PC-3 (cell line): ENCODE measurements around the gene ARHGAP15. TPM values are rescaled to one million over a fixed set of nuclear protein-coding genes. Genes with fewer than 3 reads are reported as not detected.

Source experiments
- ATAC-seq: fragments of 200-7000 bp; cut with Tn5 transposase; 2 replicates; pipeline ENCODE4 v1.9.1; 2020; ENCODE audit warnings: mild to moderate bottlenecking, moderate library complexity
- BruUV-seq: library from RNA; stranded (reverse); fragments of 400-500 nt; replicated peaks from 2 replicates; lab custom pipeline; 2021; lab: Mats Ljungman, UMichigan
- CTCF ChIA-PET: fragments of 300-600 bp; sonication (Branson Sonifier 250); formaldehyde crosslinking; loops from one replicate; lab custom pipeline; 2022; ENCODE audit warnings: antibody characterized with exemption; lab: Charles Lee
- POLR2A ChIA-PET: fragments of 300-600 bp; sonication (Branson Sonifier 250); formaldehyde crosslinking; loops from one replicate; lab custom pipeline; 2022; ENCODE audit warnings: antibody characterized with exemption; ENCODE audit not compliant: unreplicated experiment; lab: Charles Lee
- DNase-seq: peaks from one replicate; pipeline ENCODE4 v3.0.0-alpha.2; 2015
- H2AFZ ChIP-seq: fragments of 300-600 bp; sonication (generic); 2 replicates; pipeline ENCODE4 v1.6.0; 2016; ENCODE audit warnings: antibody characterized with exemption, low read length
- H3F3A ChIP-seq: fragments of 300-600 bp; sonication (generic); one replicate; pipeline ENCODE4 v1.6.0; 2017; ENCODE audit warnings: antibody characterized with exemption, low read length, control low read depth, mild to moderate bottlenecking; ENCODE audit not compliant: unreplicated experiment
- H3K27ac ChIP-seq: fragments of 300-600 bp; sonication (generic); 2 replicates; pipeline ENCODE4 v1.5.1; 2016; ENCODE audit warnings: mild to moderate bottlenecking, low read length
- H3K27me3 ChIP-seq: fragments of 300-600 bp; sonication (generic); 2 replicates; pipeline ENCODE4 v1.6.1; 2016; ENCODE audit warnings: low read length, mixed read lengths
- H3K36me3 ChIP-seq: fragments of 300-600 bp; sonication (generic); 2 replicates; pipeline ENCODE4 v1.6.1; 2016; ENCODE audit warnings: low read depth, mixed run types, low read length, mixed read lengths
- H3K4me1 ChIP-seq: fragments of 300-600 bp; sonication (generic); 2 replicates; pipeline ENCODE4 v1.5.1; 2016; ENCODE audit warnings: low read length; ENCODE audit not compliant: insufficient read depth
- H3K4me2 ChIP-seq: fragments of 300-600 bp; sonication (generic); 2 replicates; pipeline ENCODE4 v1.6.0; 2016; ENCODE audit warnings: low read length
- H3K4me3 ChIP-seq: fragments of 300-600 bp; sonication (generic); 2 replicates; pipeline ENCODE4 v1.5.1; 2016; ENCODE audit warnings: mild to moderate bottlenecking, low read length, mixed read lengths
- H3K79me2 ChIP-seq: fragments of 300-600 bp; sonication (generic); 2 replicates; pipeline ENCODE4 v1.6.1; 2017; ENCODE audit warnings: low read length, mixed read lengths
- H3K9ac ChIP-seq: fragments of 300-600 bp; sonication (generic); 2 replicates; pipeline ENCODE4 v1.6.0; 2016; ENCODE audit warnings: mild to moderate bottlenecking, low read length
- H3K9me2 ChIP-seq: fragments of 300-600 bp; sonication (generic); replicated peaks from 2 replicates; pipeline ENCODE4 v1.6.1; 2016; ENCODE audit warnings: mixed run types, low read length, mixed read lengths
- H3K9me3 ChIP-seq: fragments of 300-600 bp; sonication (generic); 2 replicates; pipeline ENCODE4 v1.6.1; 2016; ENCODE audit warnings: low read length, mixed read lengths
- H4K20me1 ChIP-seq: fragments of 300-600 bp; sonication (generic); 2 replicates; pipeline ENCODE4 v1.6.1; 2016; ENCODE audit warnings: low read length, mixed read lengths
- CTCF ChIP-seq: fragments of 300-600 bp; sonication (generic); conservative IDR thresholded peaks from 2 replicates; pipeline ENCODE4 v1.5.1; 2017; ENCODE audit warnings: antibody characterized with exemption, low read depth, mild to moderate bottlenecking, low read length
- EZH2 ChIP-seq: fragments of 300-600 bp; sonication (generic); IDR thresholded peaks from one replicate; pipeline ENCODE4 v1.6.1; 2017; ENCODE audit warnings: antibody characterized with exemption, mild to moderate bottlenecking, low read length; ENCODE audit not compliant: unreplicated experiment
- EZH2phosphoT487 ChIP-seq: fragments of 300-600 bp; sonication (generic); IDR thresholded peaks from 2 replicates; pipeline ENCODE4 v1.6.1; 2018; ENCODE audit warnings: mild to moderate bottlenecking, antibody characterized with exemption, low read length, borderline replicate concordance
- intact Hi-C: fragments of 100-400 bp; cut with micrococcal nuclease; formaldehyde crosslinking; loops from 2 replicates; pipeline ENCODE4 v1.9.0; 2023
- total RNA-seq: library from RNA; depleted of rRNA; stranded (reverse); fragments of >200 nt; gene quantifications from 2 replicates; pipeline ENCODE4 v1.2.3, GENCODE V29; 2014

Gene ARHGAP15
- total RNA-seq, 1 experiment from 2014 or later = not detected

- no peak for ATAC-seq
- no peak overlapping the region for H2AFZ ChIP-seq
- no peak for DNase-seq
Observed at GRCh38 chr2:143497726-143498125, 368.5 kb downstream of the ARHGAP15 start.

GRCh38 chr2:143498496-143498895, 369.3 kb downstream of the ARHGAP15 start:
- intact Hi-C loops = no loop called here
- CTCF ChIA-PET = no interaction called here
- Histone ChIP-seq H3F3A (no peaks in the 10 kb centered on the region), H3K36me3 (no peaks in the 10 kb centered on the region), H3K27ac (no peak overlapping the region), H3K4me1 (no peaks in the 10 kb centered on the region), H3K4me2 (no peak overlapping the region), H3K9me2 (no peaks in the 10 kb centered on the region), H4K20me1 (no peaks in the 10 kb centered on the region), H3K27me3 (no peaks in the 10 kb centered on the region), H3K9me3 (peaks cover 4% of the 10 kb centered on the region; the same call in 1 of the 2 replicates), H2AFZ (no peak overlapping the region), H3K4me3 (no peak overlapping the region), H3K79me2 (no peaks in the 10 kb centered on the region), H3K9ac (no peak overlapping the region)
- POLR2A ChIA-PET = no interaction called here
- ATAC-seq = no peak
- no peak for DNase-seq
- TF ChIP-seq EZH2 = no peak
- no peak for TF ChIP-seq EZH2phosphoT487
- TF ChIP-seq CTCF = no peak
- BruUV-seq = no TSS peak

More at GRCh38 chr2:143497726-143498125, 368.5 kb downstream of the ARHGAP15 start:
- no peak overlapping the region for H3K4me3 ChIP-seq
- no peak overlapping the region for H3K27ac ChIP-seq
- no peaks in the 10 kb centered on the region for H3F3A ChIP-seq
- BruUV-seq = no TSS peak
- peaks cover 4% of the 10 kb centered on the region; the same call in 1 of the 2 replicates for H3K9me3 ChIP-seq
- ChIA-PET POLR2A (no interaction called here), CTCF (no interaction called here)
- no peak overlapping the region for H3K9ac ChIP-seq
- no peaks in the 10 kb centered on the region for H3K9me2 ChIP-seq
- H3K79me2 ChIP-seq = no peaks in the 10 kb centered on the region
- intact Hi-C loops = no loop called here
- no peaks in the 10 kb centered on the region for H3K27me3 ChIP-seq
- TF ChIP-seq EZH2phosphoT487 (no peak), CTCF (no peak), EZH2 (no peak)
- H3K36me3 ChIP-seq = no peaks in the 10 kb centered on the region
- H3K4me1 ChIP-seq = no peaks in the 10 kb centered on the region
- no peak overlapping the region for H3K4me2 ChIP-seq
- no peaks in the 10 kb centered on the region for H4K20me1 ChIP-seq

GRCh38 chr2:143499061-143499460, 369.8 kb downstream of the ARHGAP15 start:
- TF ChIP-seq CTCF (no peak), EZH2phosphoT487 (no peak), EZH2 (no peak)

More at GRCh38 chr2:143499061-143499460, 369.8 kb downstream of the ARHGAP15 start:
- Histone ChIP-seq H3K27ac (no peak overlapping the region), H3K4me3 (no peak overlapping the region), H3K4me2 (no peak overlapping the region), H3K9me3 (peaks cover 4% of the 10 kb centered on the region; the same call in 1 of the 2 replicates), H3K27me3 (no peaks in the 10 kb centered on the region), H3F3A (no peaks in the 10 kb centered on the region), H3K79me2 (no peaks in the 10 kb centered on the region), H3K36me3 (no peaks in the 10 kb centered on the region), H4K20me1 (no peaks in the 10 kb centered on the region), H3K9me2 (no peaks in the 10 kb centered on the region), H3K9ac (no peak overlapping the region), H2AFZ (0 out of 2 replicates have a peak overlapping the region, but pooled peaks have one; percentile 14), H3K4me1 (no peaks in the 10 kb centered on the region)
- BruUV-seq = no TSS peak
- DNase-seq (no peak), ATAC-seq (no peak)
- ChIA-PET CTCF (no interaction called here), POLR2A (no interaction called here)
- intact Hi-C loops = no loop called here
